Activated gamma-delta T cell (primary cell): ENCODE data around the gene GCFC2.
"Not testable (repeated sequence)": the region's sequence is repeated elsewhere in the genome, so short reads cannot be mapped to it uniquely, and the experiment has no call there.

Experiments
- DNase-seq: peaks from one replicate; lab custom pipeline; 2025; lab: John Stamatoyannopoulos, UW

GCFC2 gene

GRCh38 chr2:75680402-75680801 is 30.3 kb downstream of the GCFC2 start:
- DNase-seq = no peak

GRCh38 chr2:75679556-75679955 is 31.2 kb downstream of the GCFC2 start:
- no peak for DNase-seq

GRCh38 chr2:75676464-75676863 is 34.3 kb downstream of the GCFC2 start:
- no peak for DNase-seq

GRCh38 chr2:75675908-75676307 is 34.8 kb downstream of the GCFC2 start:
- no peak for DNase-seq

- DNase-seq = not testable (repeated sequence)
These were observed 35.3 kb downstream of the GCFC2 start for GRCh38 chr2:75675423-75675822.

- no peak for DNase-seq
These were observed 42.8 kb downstream of the GCFC2 start for GRCh38 chr2:75667884-75668283.

- DNase-seq = no peak
These were observed 43.8 kb downstream of the GCFC2 start for GRCh38 chr2:75666911-75667310.

- no peak for DNase-seq
These were observed 52.9 kb downstream of the GCFC2 start for GRCh38 chr2:75657798-75658197.

- no peak for DNase-seq
These were observed 54.2 kb downstream of the GCFC2 start for GRCh38 chr2:75656563-75656962.

- DNase-seq = no peak
These were observed 54.9 kb downstream of the GCFC2 start for GRCh38 chr2:75655861-75656260.

GRCh38 chr2:75654012-75654411 is 56.7 kb downstream of the GCFC2 start:
- DNase-seq = no peak

- DNase-seq = no peak
These were observed 62.9 kb downstream of the GCFC2 start for GRCh38 chr2:75647771-75648170.

- peak; percentile 29 for DNase-seq
These were observed 63.9 kb downstream of the GCFC2 start, which contains the start of gene MRPL19 for GRCh38 chr2:75646583-75647425. TSS of gene MRPL19 (plus strand) at chr2:75646783. CDS start at chr2:75646808, 25 bp downstream.

- DNase-seq = no peak
These were observed 64.6 kb downstream of the GCFC2 start for GRCh38 chr2:75646090-75646582.

GRCh38 chr2:75645643-75646042 is 65.1 kb downstream of the GCFC2 start:
- no peak for DNase-seq

- no peak for DNase-seq
These were observed 66.7 kb downstream of the GCFC2 start for GRCh38 chr2:75643980-75644379.

- no peak for DNase-seq
These were observed 69.1 kb downstream of the GCFC2 start for GRCh38 chr2:75641587-75641986.

GRCh38 chr2:75640621-75641121 is 70.0 kb downstream of the GCFC2 start:
- DNase-seq = no peak

GRCh38 chr2:75637568-75637967 is 73.1 kb downstream of the GCFC2 start:
- DNase-seq = no peak

GRCh38 chr2:75634945-75635344 is 75.8 kb downstream of the GCFC2 start:
- no peak for DNase-seq

GRCh38 chr2:75633620-75634019 is 77.1 kb downstream of the GCFC2 start:
- no peak for DNase-seq

GRCh38 chr2:75632813-75633212 is 77.9 kb downstream of the GCFC2 start:
- no peak for DNase-seq

- no peak for DNase-seq
These were observed 78.5 kb downstream of the GCFC2 start for GRCh38 chr2:75632091-75632701.
